ENCODE measurements around the gene PPP1R3E. TPM values are rescaled to one million over a fixed set of nuclear protein-coding genes. Genes with fewer than 3 reads are reported as not detected.

Gene PPP1R3E
- total and polyA plus RNA-seq, 2 of the 13 experiments (the other 11 are each of a cell fraction or from before 2014, with no cell fraction given) = 16.5 to 26.5 TPM

DNA sequence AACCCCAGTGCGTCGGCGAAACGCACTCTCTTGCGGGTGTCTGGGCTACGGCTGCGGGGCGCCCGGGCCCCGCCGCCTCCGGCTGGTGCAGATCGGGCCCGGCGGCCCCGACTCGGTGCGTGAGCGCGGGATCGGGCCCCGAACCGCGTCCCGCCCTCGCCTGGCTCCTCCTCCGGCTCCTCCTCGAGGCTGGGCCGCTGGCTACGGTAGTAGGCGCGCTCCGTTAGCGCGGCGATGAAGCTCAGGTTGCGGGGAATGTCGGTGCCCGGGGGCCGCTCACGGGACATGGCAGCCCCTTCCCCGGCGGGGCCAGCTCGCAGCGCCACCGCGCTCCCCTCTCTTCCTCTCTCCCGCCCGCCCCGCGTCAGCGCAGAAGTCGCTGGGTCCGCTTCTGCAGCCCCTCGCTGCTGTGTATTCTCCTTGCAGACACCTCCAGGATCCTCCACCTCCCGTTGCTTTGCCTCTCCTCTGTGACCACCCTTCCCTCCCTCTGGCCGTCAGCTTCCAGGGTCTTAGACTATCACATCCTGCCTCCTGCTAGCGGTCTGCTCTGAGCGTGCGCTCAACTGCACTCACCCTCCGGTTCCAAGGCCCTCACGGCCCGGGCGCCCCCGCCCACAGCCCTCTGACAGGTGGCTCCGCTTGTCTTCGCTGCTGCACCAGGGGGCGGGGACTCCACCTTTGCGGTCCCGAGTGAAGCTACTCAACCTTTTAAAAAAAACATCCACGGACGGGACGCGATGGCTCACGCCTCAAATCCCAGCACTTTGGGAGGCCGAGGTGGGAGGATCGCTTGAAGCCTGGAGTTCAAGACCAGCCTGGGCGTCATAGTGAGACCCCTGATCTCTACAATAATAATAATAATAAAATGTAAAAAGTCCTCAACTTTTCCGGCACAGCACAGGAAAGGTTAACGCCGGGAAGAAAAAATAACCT is at the start of gene PPP1R3E (continued):
- TF ChIP-seq, protein P1, sequence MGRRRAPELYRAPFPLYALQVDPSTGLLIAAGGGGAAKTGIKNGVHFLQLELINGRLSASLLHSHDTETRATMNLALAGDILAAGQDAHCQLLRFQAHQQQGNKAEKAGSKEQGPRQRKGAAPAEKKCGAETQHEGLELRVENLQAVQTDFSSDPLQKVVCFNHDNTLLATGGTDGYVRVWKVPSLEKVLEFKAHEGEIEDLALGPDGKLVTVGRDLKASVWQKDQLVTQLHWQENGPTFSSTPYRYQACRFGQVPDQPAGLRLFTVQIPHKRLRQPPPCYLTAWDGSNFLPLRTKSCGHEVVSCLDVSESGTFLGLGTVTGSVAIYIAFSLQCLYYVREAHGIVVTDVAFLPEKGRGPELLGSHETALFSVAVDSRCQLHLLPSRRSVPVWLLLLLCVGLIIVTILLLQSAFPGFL (CRISPR knock-in tag; IDR thresholded peaks at IDR 0.05) = no peak
- no peak for TF ChIP-seq HDAC1 (CRISPR knock-in tag; IDR thresholded peaks at IDR 0.05)
- peak; percentile 54 for TF ChIP-seq HOXA5 (CRISPR knock-in tag; IDR thresholded peaks at IDR 0.05)
- TF ChIP-seq ARHGAP35 (CRISPR knock-in tag; IDR thresholded peaks at IDR 0.05; ENCODE audit: borderline replicate concordance) = no peak; the same call in 1 of the 2 replicates
- no peak; the same call in 1 of the 2 replicates for TF ChIP-seq ATRX (CRISPR knock-in tag; IDR thresholded peaks at IDR 0.05; ENCODE audit: borderline replicate concordance)
- TF ChIP-seq, protein P2, sequence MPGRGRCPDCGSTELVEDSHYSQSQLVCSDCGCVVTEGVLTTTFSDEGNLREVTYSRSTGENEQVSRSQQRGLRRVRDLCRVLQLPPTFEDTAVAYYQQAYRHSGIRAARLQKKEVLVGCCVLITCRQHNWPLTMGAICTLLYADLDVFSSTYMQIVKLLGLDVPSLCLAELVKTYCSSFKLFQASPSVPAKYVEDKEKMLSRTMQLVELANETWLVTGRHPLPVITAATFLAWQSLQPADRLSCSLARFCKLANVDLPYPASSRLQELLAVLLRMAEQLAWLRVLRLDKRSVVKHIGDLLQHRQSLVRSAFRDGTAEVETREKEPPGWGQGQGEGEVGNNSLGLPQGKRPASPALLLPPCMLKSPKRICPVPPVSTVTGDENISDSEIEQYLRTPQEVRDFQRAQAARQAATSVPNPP (CRISPR knock-in tag; IDR thresholded peaks at IDR 0.05) = no peak
- no peak; the same call in 1 of the 2 replicates for TF ChIP-seq ZZZ3 (CRISPR knock-in tag; IDR thresholded peaks at IDR 0.05; ENCODE audit: borderline replicate concordance)
- TF ChIP-seq ZNF430 (CRISPR knock-in tag; IDR thresholded peaks at IDR 0.05) = peak; percentile 96
- TF ChIP-seq, protein P3, sequence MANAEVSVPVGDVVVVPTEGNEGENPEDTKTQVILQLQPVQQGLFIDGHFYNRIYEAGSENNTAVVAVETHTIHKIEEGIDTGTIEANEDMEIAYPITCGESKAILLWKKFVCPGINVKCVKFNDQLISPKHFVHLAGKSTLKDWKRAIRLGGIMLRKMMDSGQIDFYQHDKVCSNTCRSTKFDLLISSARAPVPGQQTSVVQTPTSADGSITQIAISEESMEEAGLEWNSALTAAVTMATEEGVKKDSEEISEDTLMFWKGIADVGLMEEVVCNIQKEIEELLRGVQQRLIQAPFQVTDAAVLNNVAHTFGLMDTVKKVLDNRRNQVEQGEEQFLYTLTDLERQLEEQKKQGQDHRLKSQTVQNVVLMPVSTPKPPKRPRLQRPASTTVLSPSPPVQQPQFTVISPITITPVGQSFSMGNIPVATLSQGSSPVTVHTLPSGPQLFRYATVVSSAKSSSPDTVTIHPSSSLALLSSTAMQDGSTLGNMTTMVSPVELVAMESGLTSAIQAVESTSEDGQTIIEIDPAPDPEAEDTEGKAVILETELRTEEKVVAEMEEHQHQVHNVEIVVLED (CRISPR knock-in tag; IDR thresholded peaks at IDR 0.05; ENCODE audit: borderline replicate concordance) = peak; percentile 31; the same call in 1 of the 2 replicates
- TF ChIP-seq ZNF572 (CRISPR knock-in tag; IDR thresholded peaks at IDR 0.05) = no peak
- peak; percentile 83; the same call in 1 of the 2 replicates for TF ChIP-seq MED13 (CRISPR knock-in tag; IDR thresholded peaks at IDR 0.05)
- TF ChIP-seq ZNF713 (CRISPR knock-in tag; IDR thresholded peaks at IDR 0.05) = no peak
- TF ChIP-seq GATA4 (IDR thresholded peaks at IDR 0.05; ENCODE audit: borderline replicate concordance, low read depth) = peak; percentile 75
- peak; percentile 82 for TF ChIP-seq ZNF790 (CRISPR knock-in tag; IDR thresholded peaks at IDR 0.05; ENCODE audit: borderline replicate concordance)
- TF ChIP-seq, protein P4, sequence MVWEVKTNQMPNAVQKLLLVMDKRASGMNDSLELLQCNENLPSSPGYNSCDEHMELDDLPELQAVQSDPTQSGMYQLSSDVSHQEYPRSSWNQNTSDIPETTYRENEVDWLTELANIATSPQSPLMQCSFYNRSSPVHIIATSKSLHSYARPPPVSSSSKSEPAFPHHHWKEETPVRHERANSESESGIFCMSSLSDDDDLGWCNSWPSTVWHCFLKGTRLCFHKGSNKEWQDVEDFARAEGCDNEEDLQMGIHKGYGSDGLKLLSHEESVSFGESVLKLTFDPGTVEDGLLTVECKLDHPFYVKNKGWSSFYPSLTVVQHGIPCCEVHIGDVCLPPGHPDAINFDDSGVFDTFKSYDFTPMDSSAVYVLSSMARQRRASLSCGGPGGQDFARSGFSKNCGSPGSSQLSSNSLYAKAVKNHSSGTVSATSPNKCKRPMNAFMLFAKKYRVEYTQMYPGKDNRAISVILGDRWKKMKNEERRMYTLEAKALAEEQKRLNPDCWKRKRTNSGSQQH (CRISPR knock-in tag; IDR thresholded peaks at IDR 0.05; ENCODE audit: low read depth) = peak; percentile 84; the same call in 1 of the 2 replicates
- no peak for TF ChIP-seq AGO1 (IDR thresholded peaks at IDR 0.05; ENCODE audit: low read depth, low read length, poor library complexity, severe bottlenecking)
- no peak for TF ChIP-seq TOPORS (CRISPR knock-in tag; IDR thresholded peaks at IDR 0.05)
- TF ChIP-seq PHF21A (CRISPR knock-in tag; IDR thresholded peaks at IDR 0.05) = no peak
- TF ChIP-seq, protein P5, sequence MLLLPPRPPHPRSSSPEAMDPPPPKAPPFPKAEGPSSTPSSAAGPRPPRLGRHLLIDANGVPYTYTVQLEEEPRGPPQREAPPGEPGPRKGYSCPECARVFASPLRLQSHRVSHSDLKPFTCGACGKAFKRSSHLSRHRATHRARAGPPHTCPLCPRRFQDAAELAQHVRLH (CRISPR knock-in tag; IDR thresholded peaks at IDR 0.05; ENCODE audit: borderline replicate concordance, low read depth) = peak; percentile 95
- 0 out of 2 replicates have a peak, but pooled peaks have one; percentile 3 for TF ChIP-seq RAD21 (CRISPR knock-in tag; IDR thresholded peaks at IDR 0.05)
- TF ChIP-seq GLI4 (CRISPR knock-in tag; IDR thresholded peaks at IDR 0.05; ENCODE audit: borderline replicate concordance) = no peak
- TF ChIP-seq MYNN (CRISPR knock-in tag; IDR thresholded peaks at IDR 0.05; ENCODE audit: low read depth) = no peak
